HG02759 (cell line): ENCODE results near the gene ARHGAP18.

Experiments
- ATAC-seq: cut with Tn5 transposase; IDR thresholded peaks from one replicate; pipeline ENCODE4 v1.9.1; 2021; ENCODE audit warnings: mild to moderate bottlenecking, moderate library complexity; ENCODE audit not compliant: unreplicated experiment

Gene ARHGAP18, protein sequence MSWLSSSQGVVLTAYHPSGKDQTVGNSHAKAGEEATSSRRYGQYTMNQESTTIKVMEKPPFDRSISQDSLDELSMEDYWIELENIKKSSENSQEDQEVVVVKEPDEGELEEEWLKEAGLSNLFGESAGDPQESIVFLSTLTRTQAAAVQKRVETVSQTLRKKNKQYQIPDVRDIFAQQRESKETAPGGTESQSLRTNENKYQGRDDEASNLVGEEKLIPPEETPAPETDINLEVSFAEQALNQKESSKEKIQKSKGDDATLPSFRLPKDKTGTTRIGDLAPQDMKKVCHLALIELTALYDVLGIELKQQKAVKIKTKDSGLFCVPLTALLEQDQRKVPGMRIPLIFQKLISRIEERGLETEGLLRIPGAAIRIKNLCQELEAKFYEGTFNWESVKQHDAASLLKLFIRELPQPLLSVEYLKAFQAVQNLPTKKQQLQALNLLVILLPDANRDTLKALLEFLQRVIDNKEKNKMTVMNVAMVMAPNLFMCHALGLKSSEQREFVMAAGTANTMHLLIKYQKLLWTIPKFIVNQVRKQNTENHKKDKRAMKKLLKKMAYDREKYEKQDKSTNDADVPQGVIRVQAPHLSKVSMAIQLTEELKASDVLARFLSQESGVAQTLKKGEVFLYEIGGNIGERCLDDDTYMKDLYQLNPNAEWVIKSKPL

DNA sequence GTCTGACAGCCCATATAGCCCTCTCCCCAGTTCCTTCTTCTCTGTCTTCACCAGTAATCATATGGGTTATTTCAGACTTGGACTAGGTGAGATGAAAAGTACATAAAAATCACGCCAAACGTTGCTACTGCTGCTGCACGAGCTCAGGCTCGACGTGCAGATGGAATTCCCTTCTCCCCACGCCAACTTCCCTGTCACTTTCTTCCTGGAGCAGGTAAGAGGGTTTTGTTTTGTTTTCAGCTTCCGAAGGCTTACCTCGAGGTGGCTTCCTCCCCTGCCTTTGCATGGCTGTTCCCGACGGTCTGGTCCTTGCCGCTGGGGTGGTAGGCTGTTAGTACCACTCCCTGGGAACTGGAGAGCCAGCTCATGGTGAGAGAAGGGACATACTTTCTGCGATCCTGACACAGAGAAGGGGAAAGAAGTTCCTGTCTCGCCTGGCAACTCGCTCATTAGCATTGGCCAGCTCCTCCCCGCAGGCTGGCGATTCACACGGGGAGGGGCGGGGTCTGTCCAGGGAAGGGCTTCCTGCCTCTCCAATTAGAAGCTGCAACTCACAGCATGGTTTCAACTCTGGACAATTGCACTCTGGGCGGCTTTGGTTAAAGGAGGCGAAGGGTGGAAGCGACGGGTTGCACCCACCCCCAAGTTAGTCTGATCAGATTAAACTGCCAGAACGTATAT is at the start of gene ARHGAP18:
TSS of gene ARHGAP18 (minus strand) at position 409 of the 681 bp plus-strand sequence. CDS start at position 368, 41 bp downstream.
- peak; percentile 97 for ATAC-seq

DNA sequence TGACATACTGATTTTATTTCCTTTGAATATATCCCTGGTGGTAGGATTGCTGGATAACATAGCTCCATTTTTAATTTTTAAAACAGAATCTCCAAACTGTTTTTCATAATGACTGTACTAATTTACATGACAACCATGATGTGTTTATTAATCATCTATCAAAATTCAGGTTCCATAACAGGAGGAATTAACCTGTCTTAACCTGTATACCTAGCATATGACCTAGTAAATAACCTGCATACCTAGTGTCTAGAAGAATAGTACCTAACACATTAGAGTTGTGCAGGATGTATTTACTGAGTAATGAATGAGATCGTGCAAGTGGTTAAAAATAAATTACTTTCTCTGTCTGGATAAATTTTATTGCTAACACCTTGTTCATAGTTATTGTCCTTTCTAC is 45.8 kb upstream of the ARHGAP18 start:
- no peak for ATAC-seq

DNA sequence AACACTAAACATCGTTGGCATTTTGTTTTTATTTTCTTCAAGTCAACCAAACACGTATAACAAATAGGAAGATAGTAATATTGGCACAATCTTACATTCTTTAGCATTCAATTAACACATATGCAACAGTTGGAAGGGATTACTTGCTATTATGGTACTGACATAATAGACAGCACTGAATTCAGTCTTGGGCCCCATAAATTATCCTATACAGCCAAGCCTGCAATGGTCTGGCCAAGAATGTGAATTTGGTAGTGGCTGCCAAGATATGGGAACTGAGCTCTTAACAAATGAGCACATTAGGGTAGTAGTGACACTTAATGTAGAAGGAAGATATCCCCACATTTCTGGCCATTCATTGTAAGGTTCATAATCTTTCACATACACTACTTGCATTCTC is 44.8 kb upstream of the ARHGAP18 start:
- ATAC-seq: no peak

DNA sequence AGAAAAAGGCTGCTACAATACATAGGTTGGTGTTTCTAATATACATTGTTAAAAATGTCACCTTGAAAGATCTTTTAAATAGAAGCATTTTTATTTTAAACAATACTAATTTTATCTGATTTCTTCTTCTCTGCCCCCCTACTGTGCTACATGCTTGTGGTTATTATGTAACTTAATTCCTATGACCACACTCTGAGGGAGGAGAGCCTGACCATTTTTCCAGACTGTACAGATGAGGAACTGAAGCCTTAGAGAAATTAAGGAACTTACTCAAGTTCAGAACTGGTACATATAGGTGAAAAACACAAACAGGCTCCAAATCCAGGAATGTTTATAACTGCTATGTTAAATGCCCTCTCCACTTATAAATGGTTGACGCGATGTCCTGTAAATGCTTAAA is 43.4 kb upstream of the ARHGAP18 start:
- ATAC-seq: no peak

DNA sequence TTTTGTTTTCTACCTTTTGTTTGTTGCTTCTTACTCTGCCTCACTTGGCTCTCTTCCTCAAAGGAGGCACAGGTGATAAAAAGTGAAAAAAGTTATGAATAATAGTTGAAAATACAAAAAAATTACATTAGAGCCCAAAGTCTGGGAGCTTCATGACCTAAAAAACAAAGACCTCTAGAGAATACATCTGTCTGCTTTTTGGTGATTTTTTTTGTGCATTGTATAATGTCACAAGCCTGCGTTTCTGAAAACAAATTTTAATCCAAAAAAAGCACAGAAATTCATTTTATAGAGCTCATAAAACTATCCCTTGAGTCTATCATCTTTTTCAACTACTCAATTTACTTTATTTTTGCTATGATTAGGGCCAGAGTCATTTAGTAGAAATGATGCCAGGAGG is 41.4 kb upstream of the ARHGAP18 start:
- ATAC-seq: no peak

DNA sequence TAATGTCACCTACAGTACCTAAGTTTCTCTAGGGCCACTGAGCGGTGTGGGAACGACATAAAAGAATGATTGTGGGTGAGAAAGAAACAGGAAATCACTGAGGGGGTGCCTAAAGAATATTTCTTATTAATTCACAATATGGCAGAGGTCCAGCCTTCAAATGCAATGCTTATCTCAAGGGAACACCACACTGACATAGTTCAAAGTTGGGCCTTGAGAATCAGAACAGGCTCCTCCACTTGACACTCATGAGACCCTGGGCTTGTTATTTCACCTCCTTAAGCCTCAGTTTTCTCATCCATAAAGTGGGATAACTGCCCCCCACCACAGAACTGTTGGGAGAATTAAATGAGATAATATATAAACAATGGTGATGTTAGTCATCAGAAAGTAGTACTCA is 40.4 kb upstream of the ARHGAP18 start:
- ATAC-seq: no peak

DNA sequence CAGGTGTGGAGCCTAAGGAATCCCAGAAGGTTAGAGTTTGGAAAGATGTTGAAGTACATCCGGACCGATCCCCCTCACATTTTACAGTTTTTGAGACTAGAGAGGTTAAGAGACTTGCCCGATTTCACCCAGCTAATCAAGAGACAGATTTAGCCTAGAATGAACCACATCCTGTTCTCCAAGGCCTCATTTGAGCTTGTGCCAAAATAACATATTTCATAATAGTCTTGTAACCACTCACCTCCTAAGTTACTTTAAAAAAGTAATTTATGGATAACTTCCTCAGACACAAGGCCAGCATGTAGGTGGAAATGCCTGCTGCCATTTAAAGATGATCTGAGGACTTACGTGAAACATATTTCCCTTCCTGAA is 39.8 kb upstream of the ARHGAP18 start:
- peak; percentile 37 for ATAC-seq

DNA sequence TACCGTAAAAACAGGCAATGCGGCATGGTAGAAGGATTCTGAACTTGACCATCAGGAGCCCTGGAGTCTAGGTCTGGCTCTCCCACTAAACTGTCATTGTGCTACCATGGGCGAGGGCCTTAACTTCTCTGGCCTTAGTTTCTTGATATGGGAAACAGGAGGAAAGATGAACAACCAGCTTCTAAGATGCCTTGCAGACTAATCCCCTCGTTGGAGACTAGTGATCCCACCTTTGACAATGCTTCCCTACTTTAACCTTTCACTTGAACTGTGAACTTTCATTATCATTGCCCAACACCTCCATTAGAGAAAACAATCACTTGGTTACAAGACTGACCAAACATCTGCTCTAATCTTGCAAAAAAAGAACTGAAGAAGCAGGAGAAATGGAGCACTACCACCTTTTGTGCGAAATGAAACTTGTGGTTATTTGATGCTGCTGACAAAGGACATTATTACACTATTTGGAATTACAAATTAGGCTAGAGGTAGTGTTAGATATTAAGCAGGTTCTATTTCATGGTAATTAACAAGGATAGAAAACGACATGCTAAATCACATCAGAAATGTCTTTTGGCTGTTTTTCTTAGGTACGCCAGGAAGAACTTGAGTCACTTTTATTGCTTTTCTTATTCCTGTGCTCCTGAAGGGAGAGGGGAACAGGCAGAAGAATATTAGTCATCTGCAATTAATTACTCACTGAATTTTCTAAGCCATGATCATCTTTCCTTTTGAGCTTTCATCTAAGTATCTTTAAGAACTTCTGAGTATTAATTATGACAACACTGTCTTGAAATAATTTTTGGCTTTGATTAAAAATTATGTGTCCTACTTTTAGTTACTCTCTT is 39.1 kb upstream of the ARHGAP18 start:
- peak; percentile 12 for ATAC-seq

DNA sequence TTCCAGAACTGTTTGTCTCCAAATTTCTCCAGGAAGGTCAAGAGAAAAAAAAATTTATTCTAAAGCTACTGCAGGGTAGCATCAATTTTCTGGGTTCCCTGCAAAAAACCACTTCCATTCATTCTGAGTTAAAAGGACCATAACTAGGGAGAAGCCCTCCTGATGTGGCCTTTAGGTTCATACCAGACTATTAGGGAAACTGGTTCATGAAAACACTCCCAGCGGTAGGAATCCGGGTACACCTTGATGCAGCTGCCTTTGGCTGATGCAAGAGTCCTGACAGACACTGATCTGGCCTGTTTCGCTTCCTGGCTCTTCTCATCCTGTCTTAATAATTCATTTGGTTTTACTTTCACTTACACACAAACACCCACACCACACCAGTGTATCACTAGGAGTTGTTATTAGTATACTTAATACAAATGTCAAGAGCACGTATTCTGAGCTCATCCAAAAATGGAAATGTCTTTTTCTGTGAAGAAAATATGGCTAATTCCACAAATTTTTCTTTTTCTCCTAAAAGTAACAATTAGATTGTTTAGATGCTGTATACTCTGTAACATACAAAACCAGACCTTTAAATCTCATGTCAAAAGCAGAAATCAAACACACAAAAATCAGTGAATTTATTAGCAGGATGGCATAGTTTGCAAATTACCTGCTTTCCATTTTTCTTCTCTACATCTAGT is 38.4 kb upstream of the ARHGAP18 start:
- ATAC-seq: peak; percentile 91

DNA sequence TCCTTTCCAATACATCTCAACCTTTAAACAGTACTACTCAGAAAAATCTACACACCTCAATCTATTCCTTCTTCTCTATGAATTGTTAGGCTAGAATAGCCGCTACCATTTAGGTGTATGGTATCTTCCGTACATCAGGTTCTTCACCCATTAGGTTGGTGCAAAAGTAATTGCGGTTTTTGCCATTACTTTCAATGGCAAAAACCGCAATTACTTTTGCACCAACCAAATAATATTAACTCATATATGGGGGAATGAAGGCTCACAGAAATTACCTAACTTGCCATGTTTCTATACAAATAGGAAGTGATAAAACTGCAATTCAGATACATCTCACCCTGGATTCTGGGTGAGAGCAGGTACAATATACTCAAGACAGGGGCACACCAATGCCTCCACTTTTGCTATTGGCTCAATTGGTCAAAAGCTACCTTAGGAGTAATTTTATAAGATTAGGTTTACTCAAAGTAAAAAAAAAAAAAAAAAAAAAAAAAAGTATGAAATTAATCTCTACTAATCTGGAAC is 37.7 kb upstream of the ARHGAP18 start:
- no peak for ATAC-seq

DNA sequence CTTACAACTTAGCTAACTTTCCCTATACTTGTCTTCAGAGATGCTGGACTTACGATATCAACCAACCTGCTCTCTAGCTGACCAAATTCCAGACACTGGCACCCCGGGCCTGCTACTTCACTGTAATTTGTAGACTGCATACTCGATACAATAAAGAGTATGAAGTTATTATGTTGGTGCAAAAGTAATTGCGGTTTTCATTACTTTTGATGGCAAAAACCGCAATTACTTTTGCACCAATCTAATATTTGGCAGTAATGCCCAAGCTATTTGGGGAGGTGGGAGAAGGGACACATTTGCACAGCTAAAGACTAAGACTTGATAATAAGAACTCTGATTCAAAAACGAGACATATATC is 34.9 kb upstream of the ARHGAP18 start:
- ATAC-seq: no peak

DNA sequence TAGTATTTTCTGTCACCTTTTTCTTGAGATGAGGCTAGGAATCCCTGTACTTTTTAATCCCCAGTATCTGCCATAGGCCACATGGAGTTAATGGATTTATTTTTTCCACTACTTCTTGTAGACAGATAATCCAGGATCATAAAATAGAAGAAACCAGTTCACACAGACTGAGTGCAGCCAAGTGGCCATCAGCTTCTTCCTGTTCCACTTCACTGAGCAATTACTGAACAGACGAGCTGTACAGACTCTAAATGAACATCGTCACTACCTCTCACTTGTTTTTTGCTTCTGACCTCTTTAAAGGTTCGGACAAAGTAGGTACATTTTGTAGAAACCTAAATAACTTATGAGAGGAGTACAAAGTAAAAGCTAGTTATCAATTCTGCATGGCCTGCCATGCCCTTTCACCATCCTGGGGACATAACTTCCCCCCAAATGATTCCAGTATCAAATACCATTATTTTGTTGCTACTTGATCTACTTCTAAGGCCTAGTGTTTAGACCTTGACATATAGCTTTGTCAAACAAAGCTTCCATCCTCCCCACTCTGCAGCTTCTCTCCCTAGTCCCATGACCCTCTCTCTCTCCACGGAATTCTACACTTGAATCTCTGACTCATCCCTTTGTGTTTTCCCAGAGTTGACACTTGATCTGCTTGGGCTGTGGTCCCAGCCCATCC is 34.4 kb upstream of the ARHGAP18 start:
- ATAC-seq: no peak

DNA sequence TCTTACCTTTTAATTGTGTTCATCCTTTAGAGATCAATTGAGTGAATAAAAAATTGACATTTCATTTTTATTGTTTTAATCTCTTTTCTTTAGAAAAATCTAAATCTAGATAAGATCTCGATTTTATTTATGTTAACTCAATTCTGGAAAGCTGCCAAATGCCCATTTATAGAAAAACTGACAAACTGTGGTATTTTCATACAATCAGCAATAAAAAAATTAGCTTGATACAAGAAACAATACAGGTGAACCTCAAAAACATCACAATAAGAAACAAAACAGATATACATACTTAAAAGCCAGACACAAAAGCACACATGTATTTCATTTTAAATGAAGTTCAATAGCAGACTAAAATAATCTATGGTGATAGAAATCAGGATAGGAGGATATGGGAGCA is 30.0 kb upstream of the ARHGAP18 start:
- no peak for ATAC-seq

DNA sequence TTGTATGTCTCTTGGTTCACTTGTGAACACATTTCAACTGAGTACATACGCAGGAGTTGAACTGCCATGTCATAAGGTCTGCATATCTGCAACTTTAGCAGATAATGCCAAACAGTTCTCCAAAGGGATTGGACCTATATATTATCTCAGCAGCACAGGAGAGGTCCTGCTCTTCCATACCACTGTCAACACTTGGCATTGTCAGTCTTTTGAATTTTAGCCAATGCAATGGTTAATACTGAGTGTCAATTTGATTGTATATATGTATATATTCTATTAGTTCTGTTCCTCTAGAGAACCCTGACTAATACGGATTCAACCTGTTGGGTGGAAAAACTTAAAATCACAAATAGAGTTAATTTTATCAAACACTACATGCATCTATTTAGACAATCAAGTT is 26.1 kb upstream of the ARHGAP18 start:
- no peak for ATAC-seq

DNA sequence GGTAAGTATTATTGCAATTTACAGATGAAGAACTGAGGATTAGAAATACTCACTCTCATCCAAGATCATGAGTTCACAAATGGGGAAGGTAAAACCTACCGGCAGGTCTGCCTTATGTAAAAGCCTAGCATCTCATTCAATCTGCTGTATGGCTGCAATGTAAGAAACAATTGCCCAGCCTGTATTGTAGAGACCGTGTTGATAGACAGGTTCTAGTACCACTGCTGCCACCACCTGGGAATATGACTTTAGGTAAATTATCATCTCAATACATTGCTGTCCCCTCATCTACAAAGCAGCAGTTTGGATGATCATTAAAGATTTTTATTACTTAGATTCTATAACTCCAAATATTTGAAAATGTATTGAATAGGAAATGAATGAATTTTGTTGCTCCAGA is 23.3 kb upstream of the ARHGAP18 start:
- ATAC-seq: no peak

DNA sequence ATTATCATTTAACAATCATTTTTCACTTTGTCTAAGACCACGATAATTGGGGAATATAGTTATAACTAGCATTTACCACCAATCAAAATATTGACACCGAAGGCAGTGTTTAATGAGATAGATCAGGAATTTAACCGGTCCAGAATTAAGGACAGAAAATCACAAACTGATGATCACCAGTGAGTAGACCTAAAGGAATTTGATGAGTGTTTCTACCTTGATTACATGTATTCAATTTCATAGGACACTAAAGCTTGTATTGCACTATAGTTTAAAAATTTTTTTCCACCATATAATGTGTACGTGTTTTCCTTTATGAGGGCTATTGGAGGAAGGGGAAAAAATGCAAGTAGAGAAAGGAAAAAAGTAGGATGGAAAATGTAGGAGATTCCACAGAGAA is 22.6 kb upstream of the ARHGAP18 start:
- ATAC-seq: no peak

DNA sequence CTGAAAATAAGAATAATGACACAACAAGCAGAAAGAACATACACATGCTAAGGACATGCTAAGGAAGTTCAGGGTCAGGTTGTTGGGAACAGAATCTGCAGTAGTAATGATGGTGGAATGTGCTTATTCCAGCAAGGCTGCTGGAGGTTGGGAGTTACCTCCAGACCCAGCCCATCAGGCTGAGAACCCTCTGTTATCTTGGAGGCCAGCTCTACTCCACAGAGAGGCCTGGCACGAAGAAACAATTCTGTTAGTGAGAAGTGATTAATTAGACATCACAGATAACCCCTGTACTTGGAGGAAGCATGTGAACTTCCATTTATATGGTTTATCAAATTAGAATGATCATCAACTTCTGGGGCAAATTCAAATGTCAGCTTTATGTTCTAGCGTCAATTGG is 22.1 kb upstream of the ARHGAP18 start:
- ATAC-seq: no peak

DNA sequence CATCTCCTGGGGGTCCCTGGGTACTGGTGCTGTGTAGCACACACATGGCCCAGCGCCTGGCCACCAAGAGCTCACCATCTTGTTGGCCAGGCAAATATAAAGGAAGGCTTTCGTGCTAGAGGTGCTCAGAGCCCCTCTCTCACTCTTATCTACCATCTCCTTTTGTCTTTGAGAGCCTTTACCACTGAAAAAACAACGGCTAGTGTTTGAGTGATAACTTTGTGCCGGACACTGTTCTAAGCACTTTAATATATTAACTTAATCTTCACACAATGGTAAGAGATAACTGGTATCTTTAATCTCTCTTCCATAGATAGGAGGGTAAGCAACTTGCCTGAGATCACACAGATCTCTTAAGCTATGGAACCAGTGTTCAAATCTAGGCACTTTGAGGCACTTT is 21.5 kb upstream of the ARHGAP18 start:
- no peak for ATAC-seq

DNA sequence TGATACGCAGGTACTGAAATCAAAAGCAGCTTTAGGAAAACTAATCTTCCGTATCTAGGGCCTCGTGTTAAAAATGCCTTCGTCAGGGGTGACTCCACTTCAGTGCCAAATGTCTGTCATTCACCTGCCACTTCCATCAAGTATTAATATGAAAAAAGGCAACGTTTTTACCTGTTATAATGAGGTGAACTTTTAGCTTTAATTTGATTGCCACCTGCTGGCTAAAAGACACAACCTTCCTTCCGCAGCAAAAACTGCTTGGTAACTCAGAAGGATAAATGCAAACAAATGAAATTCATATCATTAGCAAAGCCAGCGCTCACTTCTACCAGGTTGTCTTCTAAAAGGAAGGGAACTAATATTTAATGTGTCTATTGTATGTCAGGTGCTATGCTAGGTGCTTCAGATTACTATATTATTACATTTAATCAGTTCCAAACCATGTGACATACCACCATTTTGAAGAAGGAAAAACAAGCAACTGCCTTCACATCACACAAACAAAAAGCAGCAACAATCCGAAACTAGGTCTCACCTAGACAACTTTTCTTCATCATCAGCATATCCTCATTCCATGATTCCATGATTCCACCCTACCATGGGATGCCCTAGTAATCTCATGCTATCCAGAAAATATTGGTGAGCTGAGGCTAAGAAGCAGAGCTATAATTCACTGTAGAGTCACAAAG is 20.6 kb upstream of the ARHGAP18 start:
- peak; percentile 66 for ATAC-seq
